NCI-H187 (cell line): ENCODE results near the gene LRRC41.
"Not testable (repeated sequence)": the region's sequence is repeated elsewhere in the genome, so short reads cannot be mapped to it uniquely, and the experiment has no call there.

Experiments
- DNase-seq, 2 experiments: peaks; one replicate each; lab custom pipeline; 2025; lab: John Stamatoyannopoulos, UW

Gene LRRC41

GRCh38 chr1:46242918-46243317 is 60.5 kb downstream of the LRRC41 start:
- no peak for DNase-seq

- not testable (repeated sequence) for DNase-seq
Observed at GRCh38 chr1:46241733-46242132, 61.7 kb downstream of the LRRC41 start.

- not testable (repeated sequence) for DNase-seq
Observed at GRCh38 chr1:46238865-46239264, 64.6 kb downstream of the LRRC41 start.

- no peak for DNase-seq
Observed at GRCh38 chr1:46236882-46237281, 66.5 kb downstream of the LRRC41 start.

- DNase-seq, result not testable (repeated sequence)
Observed at GRCh38 chr1:46231231-46231630, 72.2 kb downstream of the LRRC41 start.
